ENCODE data around the gene KDM4B. TPM values are rescaled to one million over a fixed set of nuclear protein-coding genes. Genes with fewer than 3 reads are reported as not detected.

Gene KDM4B
- total and polyA plus RNA-seq, 10 of the 15 experiments (the other 5 are each of a cell fraction or from before 2014, with no cell fraction given): 0.47 to 49.6 (median 16.2) TPM

DNA sequence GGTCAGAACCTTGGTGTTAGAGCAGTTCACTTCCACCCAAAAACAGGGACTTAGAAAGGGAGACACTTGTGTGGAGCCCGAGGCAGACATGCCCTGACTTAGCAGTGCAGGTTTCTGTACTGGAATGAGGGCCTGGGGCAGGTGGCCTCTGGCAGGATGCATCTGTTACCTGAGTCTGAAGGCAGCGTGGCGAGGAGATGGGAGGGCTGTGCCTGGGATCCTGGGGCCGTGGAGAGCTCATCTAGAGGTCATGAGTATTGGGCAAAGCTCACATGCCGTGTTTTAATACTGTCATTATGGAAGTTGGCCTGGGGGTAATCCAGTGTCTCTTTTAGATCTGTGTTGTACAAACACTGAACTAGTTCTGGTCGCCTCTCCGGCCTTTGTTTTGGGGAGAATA, 21.4 kb downstream of the KDM4B start:
- in situ Hi-C loops (cut with MboI): no loop called here
- 0 out of 2 replicates have a peak, but pooled peaks cover 5% of the 10 kb centered on the region for H4K20me1 ChIP-seq (ENCODE audit: control insufficient read depth, insufficient read depth)
- no TSS peak for BruUV-seq (replicated peaks)

More for the DNA sequence above, 21.4 kb downstream of the KDM4B start:
- ATAC-seq: no peak
- intact Hi-C loops (cut with micrococcal nuclease; ENCODE audit: unreplicated experiment): no loop called here
- ChIA-PET SMC1A (ENCODE audit: uncharacterized antibody, unreplicated experiment) (no interaction called here), RAD21 (ENCODE audit: unreplicated experiment) (no interaction called here), CTCF (no interaction called here), POLR2A (no interaction called here)
- WGBS (ENCODE audit: insufficient coverage, insufficient replicate concordance, low lambda C conversion rate, missing lambda C conversion rate): 69% methylated on average over 7 of the region's 7 CpGs
- no peaks in the 10 kb centered on the region for H3K27me3 ChIP-seq (replicated peaks in 1 of 2; ENCODE audit: control insufficient read depth in 2 of 2, insufficient read depth in 2 of 2, low read length in 1 of 2)
- DNase-seq (ENCODE audit: low read depth, low spot score): no peak
- H3K79me2 ChIP-seq (ENCODE audit: control insufficient read depth, insufficient read depth, low read length): peaks cover 21% of the 10 kb centered on the region
- no peak overlapping the region for H2AFZ ChIP-seq (ENCODE audit: control insufficient read depth, low read depth, low read length)
- H3K4me1 ChIP-seq (ENCODE audit: control insufficient read depth, insufficient read depth, low read length): no peaks in the 10 kb centered on the region
- no peak for FAIRE-seq
- TF ChIP-seq CBX5 (IDR thresholded peaks at IDR 0.05; ENCODE audit: low read depth): no peak
- TF ChIP-seq, protein P1, sequence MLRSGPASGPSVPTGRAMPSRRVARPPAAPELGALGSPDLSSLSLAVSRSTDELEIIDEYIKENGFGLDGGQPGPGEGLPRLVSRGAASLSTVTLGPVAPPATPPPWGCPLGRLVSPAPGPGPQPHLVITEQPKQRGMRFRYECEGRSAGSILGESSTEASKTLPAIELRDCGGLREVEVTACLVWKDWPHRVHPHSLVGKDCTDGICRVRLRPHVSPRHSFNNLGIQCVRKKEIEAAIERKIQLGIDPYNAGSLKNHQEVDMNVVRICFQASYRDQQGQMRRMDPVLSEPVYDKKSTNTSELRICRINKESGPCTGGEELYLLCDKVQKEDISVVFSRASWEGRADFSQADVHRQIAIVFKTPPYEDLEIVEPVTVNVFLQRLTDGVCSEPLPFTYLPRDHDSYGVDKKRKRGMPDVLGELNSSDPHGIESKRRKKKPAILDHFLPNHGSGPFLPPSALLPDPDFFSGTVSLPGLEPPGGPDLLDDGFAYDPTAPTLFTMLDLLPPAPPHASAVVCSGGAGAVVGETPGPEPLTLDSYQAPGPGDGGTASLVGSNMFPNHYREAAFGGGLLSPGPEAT (IDR thresholded peaks at IDR 0.05; ENCODE audit: low read depth): no peak
- no peak for TF ChIP-seq ATF7 (IDR thresholded peaks at IDR 0.05; ENCODE audit: low read depth)
- no peak for TF ChIP-seq RB1 (IDR thresholded peaks at IDR 0.05; ENCODE audit: borderline replicate concordance)
- no peak for TF ChIP-seq MYB (IDR thresholded peaks at IDR 0.05; ENCODE audit: borderline replicate concordance, low read depth, low read length)
- no peak for TF ChIP-seq KAT2A (conservative IDR thresholded peaks at IDR 0.05; ENCODE audit: control insufficient read depth, low read depth, low read length)
- TF ChIP-seq, protein P2, sequence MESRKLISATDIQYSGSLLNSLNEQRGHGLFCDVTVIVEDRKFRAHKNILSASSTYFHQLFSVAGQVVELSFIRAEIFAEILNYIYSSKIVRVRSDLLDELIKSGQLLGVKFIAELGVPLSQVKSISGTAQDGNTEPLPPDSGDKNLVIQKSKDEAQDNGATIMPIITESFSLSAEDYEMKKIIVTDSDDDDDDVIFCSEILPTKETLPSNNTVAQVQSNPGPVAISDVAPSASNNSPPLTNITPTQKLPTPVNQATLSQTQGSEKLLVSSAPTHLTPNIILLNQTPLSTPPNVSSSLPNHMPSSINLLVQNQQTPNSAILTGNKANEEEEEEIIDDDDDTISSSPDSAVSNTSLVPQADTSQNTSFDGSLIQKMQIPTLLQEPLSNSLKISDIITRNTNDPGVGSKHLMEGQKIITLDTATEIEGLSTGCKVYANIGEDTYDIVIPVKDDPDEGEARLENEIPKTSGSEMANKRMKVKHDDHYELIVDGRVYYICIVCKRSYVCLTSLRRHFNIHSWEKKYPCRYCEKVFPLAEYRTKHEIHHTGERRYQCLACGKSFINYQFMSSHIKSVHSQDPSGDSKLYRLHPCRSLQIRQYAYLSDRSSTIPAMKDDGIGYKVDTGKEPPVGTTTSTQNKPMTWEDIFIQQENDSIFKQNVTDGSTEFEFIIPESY (IDR thresholded peaks at IDR 0.05): no peak
- TF ChIP-seq, protein P3, sequence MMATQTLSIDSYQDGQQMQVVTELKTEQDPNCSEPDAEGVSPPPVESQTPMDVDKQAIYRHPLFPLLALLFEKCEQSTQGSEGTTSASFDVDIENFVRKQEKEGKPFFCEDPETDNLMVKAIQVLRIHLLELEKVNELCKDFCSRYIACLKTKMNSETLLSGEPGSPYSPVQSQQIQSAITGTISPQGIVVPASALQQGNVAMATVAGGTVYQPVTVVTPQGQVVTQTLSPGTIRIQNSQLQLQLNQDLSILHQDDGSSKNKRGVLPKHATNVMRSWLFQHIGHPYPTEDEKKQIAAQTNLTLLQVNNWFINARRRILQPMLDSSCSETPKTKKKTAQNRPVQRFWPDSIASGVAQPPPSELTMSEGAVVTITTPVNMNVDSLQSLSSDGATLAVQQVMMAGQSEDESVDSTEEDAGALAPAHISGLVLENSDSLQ (IDR thresholded peaks at IDR 0.05): no peak
- no peak for TF ChIP-seq RBBP5 (conservative IDR thresholded peaks at IDR 0.05)
- no peak for TF ChIP-seq MTA2 (IDR thresholded peaks at IDR 0.05; ENCODE audit: low read depth)
- TF ChIP-seq, protein P4, sequence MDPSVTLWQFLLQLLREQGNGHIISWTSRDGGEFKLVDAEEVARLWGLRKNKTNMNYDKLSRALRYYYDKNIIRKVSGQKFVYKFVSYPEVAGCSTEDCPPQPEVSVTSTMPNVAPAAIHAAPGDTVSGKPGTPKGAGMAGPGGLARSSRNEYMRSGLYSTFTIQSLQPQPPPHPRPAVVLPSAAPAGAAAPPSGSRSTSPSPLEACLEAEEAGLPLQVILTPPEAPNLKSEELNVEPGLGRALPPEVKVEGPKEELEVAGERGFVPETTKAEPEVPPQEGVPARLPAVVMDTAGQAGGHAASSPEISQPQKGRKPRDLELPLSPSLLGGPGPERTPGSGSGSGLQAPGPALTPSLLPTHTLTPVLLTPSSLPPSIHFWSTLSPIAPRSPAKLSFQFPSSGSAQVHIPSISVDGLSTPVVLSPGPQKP (IDR thresholded peaks at IDR 0.05; ENCODE audit: low read depth, low read length): no peak
- no peak overlapping the region for H3K9ac ChIP-seq (ENCODE audit: control insufficient read depth, insufficient read depth, low read length)
- no peaks in the 10 kb centered on the region; the same call in 2 of the 3 replicates for H3K9me3 ChIP-seq (replicated peaks; ENCODE audit: control insufficient read depth, insufficient read depth, low read length)
- H3K4me3 ChIP-seq: no peak overlapping the region
- no peak overlapping the region for H3K27ac ChIP-seq (ENCODE audit: control insufficient read depth, insufficient read depth)
- H3K36me3 ChIP-seq (ENCODE audit: control insufficient read depth in 2 of 2, insufficient read depth in 2 of 2, low read length in 1 of 2): no peaks in the 10 kb centered on the region; a peak in 1 of 4 replicates
- H3K4me2 ChIP-seq (ENCODE audit: control insufficient read depth, insufficient read depth): no peak overlapping the region

All from GM12878 (cell line).